ENCODE measurements around the gene OXNAD1.

OXNAD1 gene

GRCh38 chr3:16247282-16248061 lies 17.5 kb upstream of the OXNAD1 start:
- DNase-seq, result peak in 52 of 56 donors; percentile 5 to 91 (median 56)

GRCh38 chr3:16248556-16248955 lies 16.5 kb upstream of the OXNAD1 start:
- no peak for DNase-seq

- DNase-seq, result no peak
Measured at GRCh38 chr3:16249336-16249735, 15.7 kb upstream of the OXNAD1 start.

- DNase-seq, result no peak
Measured at GRCh38 chr3:16249886-16250285, 15.1 kb upstream of the OXNAD1 start.

- no peak for DNase-seq
Measured at GRCh38 chr3:16251316-16252085, 13.5 kb upstream of the OXNAD1 start.

GRCh38 chr3:16252243-16252978 lies 12.6 kb upstream of the OXNAD1 start:
- no peak for DNase-seq

GRCh38 chr3:16252988-16253387 lies 12.0 kb upstream of the OXNAD1 start:
- DNase-seq, result no peak

GRCh38 chr3:16253601-16254000 lies 11.4 kb upstream of the OXNAD1 start:
- peak in 9 of 56 donors; percentile 2 to 28 (median 10) for DNase-seq

- no peak for DNase-seq
Measured at GRCh38 chr3:16254916-16255315, 10.1 kb upstream of the OXNAD1 start.

- no peak for DNase-seq
Measured at GRCh38 chr3:16255326-16255725, 9.7 kb upstream of the OXNAD1 start.

- DNase-seq, result no peak
Measured at GRCh38 chr3:16255726-16256125, 9.3 kb upstream of the OXNAD1 start.

- DNase-seq, result no peak
Measured at GRCh38 chr3:16257309-16257708, 7.7 kb upstream of the OXNAD1 start.

GRCh38 chr3:16258177-16258576 lies 6.8 kb upstream of the OXNAD1 start:
- no peak for DNase-seq

- no peak for DNase-seq
Measured at GRCh38 chr3:16258866-16259265, 6.1 kb upstream of the OXNAD1 start.

- no peak for DNase-seq
Measured at GRCh38 chr3:16260046-16260445, 5.0 kb upstream of the OXNAD1 start.

GRCh38 chr3:16262174-16262573 lies 2.8 kb upstream of the OXNAD1 start:
- no peak for DNase-seq

GRCh38 chr3:16264174-16264707 lies 771 bp upstream of the OXNAD1 start:
- peak in 1 of 56 donors; percentile 69 for DNase-seq

GRCh38 chr3:16265455-16265786 lies 409 bp downstream of the OXNAD1 start:
- DNase-seq, result no peak

GRCh38 chr3:16266714-16267113 lies 1.7 kb downstream of the OXNAD1 start:
- no peak for DNase-seq

GRCh38 chr3:16270855-16271254 lies 5.8 kb downstream of the OXNAD1 start:
- DNase-seq, result no peak

- no peak for DNase-seq
Measured at GRCh38 chr3:16272588-16272987, 7.6 kb downstream of the OXNAD1 start.

GRCh38 chr3:16273867-16274266 lies 8.9 kb downstream of the OXNAD1 start:
- no peak for DNase-seq

Data from amygdala (tissue), 56 donors.